HepG2 (cell line): Measurements from ENCODE around the gene SPATA25. TPM values are rescaled to one million over a fixed set of nuclear protein-coding genes. Genes with fewer than 3 reads are reported as not detected.

ENCODE experiments used
- ATAC-seq: fragments of 200-7000 bp; cut with Tn5 transposase; 3 replicates; pipeline ENCODE4 v1.9.1; 2020; ENCODE audit warnings: mild to moderate bottlenecking, moderate library complexity
- BruUV-seq: library from RNA; stranded (reverse); fragments of 400-500 nt; replicated peaks from 2 replicates; lab custom pipeline; 2021; lab: Mats Ljungman, UMichigan
- CTCF ChIA-PET: fragments of 300-600 bp; formaldehyde crosslinking; extraction: SDS; loops from one replicate; lab custom pipeline; 2021; ENCODE audit warnings: low total read pairs, inconsistent platforms, low intra/inter-chr PET ratio; lab: Yijun Ruan, JAX
- POLR2A ChIA-PET: fragments of 350-600 bp; sonication (Branson Sonifier 250); formaldehyde crosslinking; loops from one replicate; lab custom pipeline; 2020; ENCODE audit warnings: antibody characterized with exemption, inconsistent platforms; lab: Yijun Ruan, JAX
- DNase-seq: peaks from one replicate; pipeline ENCODE4 v3.0.0-alpha.2; 2015; ENCODE audit warnings: low spot score
- FAIRE-seq: peaks from 3 replicates; lab custom pipeline; 2011; peaks lifted over from hg19 to GRCh38; lab: Jason Lieb, UNC
- H2AFZ ChIP-seq: one replicate; pipeline ENCODE4 v1.6.1; 2011; ENCODE audit warnings: low read length, inconsistent platforms
- H3K27ac ChIP-seq: fragments of 300-600 bp; 3 replicates; pipeline ENCODE4 v1.8.0; 2011; ENCODE audit warnings: mixed run types, mild to moderate bottlenecking, mixed read lengths, low read length, inconsistent platforms; ENCODE audit not compliant: insufficient read depth; ENCODE audit errors: extremely low read length
- H3K27me3 ChIP-seq, 2 experiments: fragments of 200-600 bp in 1 of 2; 2 replicates in 1 of 2; 3 replicates in 1 of 2; pipeline versions ENCODE4 v1.6.0 to v1.8.0; 2011; ENCODE audit warnings: low read length in 2 of 2, mild to moderate bottlenecking in 2 of 2, moderate library complexity in 2 of 2, inconsistent platforms in 1 of 2; ENCODE audit not compliant: insufficient read depth in 2 of 2, control insufficient read depth in 1 of 2
- H3K36me3 ChIP-seq, 2 experiments: fragments of 200-600 bp in 1 of 2; replicated peaks in 1 of 2; 2 replicates in 1 of 2; 3 replicates in 1 of 2; pipeline versions ENCODE4 v1.5.1 to v1.8.0; 2011; ENCODE audit warnings: low read length in 2 of 2, inconsistent platforms in 1 of 2; ENCODE audit not compliant: insufficient read depth in 2 of 2, control insufficient read depth in 1 of 2
- H3K4me1 ChIP-seq: 2 replicates; pipeline ENCODE4 v1.5.1; 2012; ENCODE audit warnings: low read length, inconsistent platforms; ENCODE audit not compliant: insufficient read depth
- H3K4me2 ChIP-seq: 2 replicates; pipeline ENCODE4 v1.6.0; 2011; ENCODE audit warnings: low read depth, low read length, inconsistent platforms
- H3K4me3 ChIP-seq, 3 experiments: fragments of 200-600 bp in 1 of 3; sonication (generic), shearing (Covaris generic) in 1 of 3; replicated peaks in 1 of 3; 2 replicates each; pipeline ENCODE4 v1.5.1; 2011 to 2016; ENCODE audit warnings: low read length in 3 of 3, inconsistent platforms in 2 of 3, low read depth in 2 of 3, mild to moderate bottlenecking in 2 of 3, control low read depth in 1 of 3, mixed read lengths in 1 of 3; ENCODE audit not compliant: insufficient read depth in 1 of 3
- H3K79me2 ChIP-seq: one replicate; pipeline ENCODE4 v1.6.1; 2011; ENCODE audit warnings: low read length, inconsistent platforms; ENCODE audit not compliant: insufficient read depth
- H3K9ac ChIP-seq: 2 replicates; pipeline ENCODE4 v1.6.0; 2011; ENCODE audit warnings: mild to moderate bottlenecking, low read depth, low read length, inconsistent platforms; ENCODE audit not compliant: insufficient read depth
- H3K9me3 ChIP-seq: 2 replicates; pipeline ENCODE4 v1.5.1; 2012; ENCODE audit warnings: mild to moderate bottlenecking, low read length
- H4K20me1 ChIP-seq: 2 replicates; pipeline ENCODE4 v1.6.0; 2011; ENCODE audit warnings: inconsistent platforms, mild to moderate bottlenecking, low read length, moderate library complexity; ENCODE audit not compliant: insufficient read depth
- PAX8 ChIP-seq: sonication (generic); formaldehyde crosslinking; IDR thresholded peaks from 2 replicates; pipeline ENCODE4 v1.8.0; 2022; ENCODE audit warnings: mild to moderate bottlenecking, missing genetic modification reagents, borderline replicate concordance
- PHF20 ChIP-seq: sonication (generic); formaldehyde crosslinking; IDR thresholded peaks from 2 replicates; pipeline ENCODE4 v1.5.0; 2020; ENCODE audit warnings: mild to moderate bottlenecking, missing genetic modification reagents
- RARA ChIP-seq: IDR thresholded peaks from 2 replicates; pipeline ENCODE4 v1.6.1; 2016; ENCODE audit warnings: missing genetic modification reagents, missing compliant biosample characterization
- THYN1 ChIP-seq: sonication (generic); formaldehyde crosslinking; IDR thresholded peaks from 2 replicates; pipeline ENCODE4 v1.8.1; 2023; ENCODE audit warnings: low read depth, mild to moderate bottlenecking, moderate library complexity, missing genetic modification reagents, borderline replicate concordance
- ZFX ChIP-seq: sonication (generic); formaldehyde crosslinking; IDR thresholded peaks from 2 replicates; pipeline ENCODE4 v1.4.0; 2020; ENCODE audit warnings: mild to moderate bottlenecking, low read depth, missing genetic modification reagents, moderate library complexity
- ZNF44 ChIP-seq: sonication (generic); formaldehyde crosslinking; IDR thresholded peaks from 2 replicates; pipeline ENCODE4 v1.5.1; 2020; ENCODE audit warnings: mild to moderate bottlenecking, missing genetic modification reagents
- ZNF746 ChIP-seq: sonication (generic); formaldehyde crosslinking; IDR thresholded peaks from 2 replicates; pipeline ENCODE4 v1.8.0; 2022; ENCODE audit warnings: mild to moderate bottlenecking, missing genetic modification reagents
- ZNF780A ChIP-seq: sonication (generic); formaldehyde crosslinking; IDR thresholded peaks from 2 replicates; pipeline ENCODE4 v1.8.0; 2022; ENCODE audit warnings: mild to moderate bottlenecking, missing genetic modification reagents, moderate library complexity
- WGBS: methylation state at CpG from one replicate; pipeline ENCODE4 v1.1.6; 2017; ENCODE audit warnings: low lambda C conversion rate; 5-methylcytosine and 5-hydroxymethylcytosine counted together
- in situ Hi-C: cut with HindIII; loops from 2 replicates; pipeline ENCODE4 v1.10.0; 2017; ENCODE audit warnings: low pct_unique_long_range_greater_than_20kb; ENCODE audit not compliant: extremely low pct_ligation_motif_present
- intact Hi-C: fragments of 100-400 bp; cut with micrococcal nuclease; formaldehyde crosslinking; loops from one replicate; pipeline ENCODE4 v1.10.0; 2022; ENCODE audit not compliant: unreplicated experiment
- polyA plus RNA-seq, 8 experiments: library from polyadenylated mRNA; depleted of rRNA in 3 of 8; stranded (reverse) in 7 of 8; unstranded in 1 of 8; fragments of >200 nt; fragmentation: Illumina TruSeq in 4 of 8; extraction: Trizol in 4 of 8; gene quantifications; 2 replicates each; pipeline versions ENCODE4 v1.2.1 to v1.2.3, GENCODE V29; 2011 to 2016; ENCODE audit warnings: low read depth in 4 of 8, missing spikeins in 1 of 8, mixed read lengths in 1 of 8; ENCODE audit not compliant: insufficient read depth in 1 of 8
- total RNA-seq, 5 experiments: library from RNA; depleted of rRNA; stranded (reverse); fragments of >200 nt; fragmentation: Illumina TruSeq; extraction: Trizol; gene quantifications; 2 replicates each; pipeline ENCODE4 v1.2.3, GENCODE V29; 2016; ENCODE audit warnings: low read depth in 1 of 5
- TF ChIP-seq, protein P1 (sequence below): sonication (generic); formaldehyde crosslinking; IDR thresholded peaks from 2 replicates; pipeline ENCODE4 v1.8.1; 2023; ENCODE audit warnings: mild to moderate bottlenecking, inconsistent platforms, moderate library complexity, missing genetic modification reagents, borderline replicate concordance
- TF ChIP-seq, protein P2 (sequence below): sonication (generic); formaldehyde crosslinking; IDR thresholded peaks from 2 replicates; pipeline ENCODE4 v1.4.0; 2020; ENCODE audit warnings: missing genetic modification reagents, borderline replicate concordance
- TF ChIP-seq, protein P3 (sequence below): sonication (generic); formaldehyde crosslinking; IDR thresholded peaks from 2 replicates; pipeline ENCODE4 v1.4.0; 2020; ENCODE audit warnings: missing genetic modification reagents
- TF ChIP-seq, protein P4 (sequence below): sonication (generic); formaldehyde crosslinking; IDR thresholded peaks from 2 replicates; pipeline ENCODE4 v1.5.0; 2020; ENCODE audit warnings: missing genetic modification reagents

Gene SPATA25
- total and polyA plus RNA-seq, 2 of the 13 experiments (the other 11 are each of a cell fraction or from before 2014, with no cell fraction given), result 4.8 to 7.6 TPM

DNA sequence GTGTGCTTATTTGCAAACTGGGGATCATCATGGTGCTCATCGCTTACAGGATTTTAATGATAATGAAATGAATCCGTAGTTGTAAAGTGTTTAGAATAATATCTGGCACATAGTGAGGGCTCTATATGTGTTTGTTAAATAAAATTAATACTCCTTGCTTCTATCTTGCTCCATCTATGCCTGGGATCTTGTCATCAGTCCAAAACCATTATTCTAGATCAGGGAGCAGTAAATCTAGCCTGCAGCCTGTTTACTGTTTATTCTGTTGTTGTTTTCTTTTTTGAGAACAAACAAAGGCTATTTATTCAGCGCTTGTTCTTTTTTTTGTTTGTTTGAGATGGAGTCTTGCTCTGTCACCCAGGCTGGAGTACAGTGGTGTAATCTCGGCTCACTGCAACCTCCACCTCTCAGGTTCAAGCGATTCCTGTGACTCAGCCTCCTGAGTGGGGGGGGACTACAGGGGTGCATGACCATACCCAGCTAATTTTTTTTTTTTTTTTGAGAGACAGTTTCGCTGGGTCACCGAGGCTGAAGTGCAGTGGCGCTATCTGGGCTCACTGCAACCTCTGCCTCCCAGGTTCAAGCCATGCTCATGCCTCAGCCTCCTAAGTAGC lies 38.3 kb downstream of the SPATA25 start (continued):
- TF ChIP-seq, protein P1, sequence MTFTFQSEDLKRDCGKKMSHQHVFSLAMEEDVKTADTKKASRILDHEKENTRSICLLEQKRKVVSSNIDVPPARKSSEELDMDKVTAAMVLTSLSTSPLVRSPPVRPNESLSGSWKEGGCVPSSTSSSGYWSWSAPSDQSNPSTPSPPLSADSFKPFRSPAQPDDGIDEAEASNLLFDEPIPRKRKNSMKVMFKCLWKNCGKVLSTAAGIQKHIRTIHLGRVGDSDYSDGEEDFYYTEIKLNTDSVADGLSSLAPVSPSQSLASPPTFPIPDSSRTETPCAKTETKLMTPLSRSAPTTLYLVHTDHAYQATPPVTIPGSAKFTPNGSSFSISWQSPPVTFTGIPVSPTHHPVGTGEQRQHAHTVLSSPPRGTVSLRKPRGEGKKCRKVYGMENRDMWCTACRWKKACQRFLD, result no peak
- TF ChIP-seq ZNF44 (CRISPR knock-in tag) (no peak), PAX8 (CRISPR knock-in tag) (no peak), THYN1 (CRISPR knock-in tag) (no peak), ZNF780A (CRISPR knock-in tag) (no peak)
- TF ChIP-seq, protein P2, sequence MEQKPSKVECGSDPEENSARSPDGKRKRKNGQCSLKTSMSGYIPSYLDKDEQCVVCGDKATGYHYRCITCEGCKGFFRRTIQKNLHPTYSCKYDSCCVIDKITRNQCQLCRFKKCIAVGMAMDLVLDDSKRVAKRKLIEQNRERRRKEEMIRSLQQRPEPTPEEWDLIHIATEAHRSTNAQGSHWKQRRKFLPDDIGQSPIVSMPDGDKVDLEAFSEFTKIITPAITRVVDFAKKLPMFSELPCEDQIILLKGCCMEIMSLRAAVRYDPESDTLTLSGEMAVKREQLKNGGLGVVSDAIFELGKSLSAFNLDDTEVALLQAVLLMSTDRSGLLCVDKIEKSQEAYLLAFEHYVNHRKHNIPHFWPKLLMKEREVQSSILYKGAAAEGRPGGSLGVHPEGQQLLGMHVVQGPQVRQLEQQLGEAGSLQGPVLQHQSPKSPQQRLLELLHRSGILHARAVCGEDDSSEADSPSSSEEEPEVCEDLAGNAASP, result no peak

DNA sequence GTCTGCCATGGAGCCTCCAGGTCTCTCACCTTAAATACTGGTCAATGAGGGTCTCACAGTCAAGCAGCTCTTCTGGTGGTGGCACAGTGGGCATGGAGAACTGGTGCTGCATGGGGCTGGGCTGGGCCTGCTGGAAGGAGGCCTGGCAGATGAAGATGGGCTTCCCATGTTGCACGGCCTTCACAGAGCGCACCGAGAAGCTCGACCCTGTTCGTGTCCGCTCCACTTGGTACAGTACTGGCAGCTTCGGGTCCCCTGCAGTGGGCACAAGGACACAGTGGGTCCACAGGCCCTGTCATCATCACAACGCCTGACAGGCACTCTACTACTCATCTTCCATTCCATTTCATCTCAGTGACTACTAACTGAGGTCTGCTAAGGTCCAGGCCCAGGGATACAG lies 39.0 kb downstream of the SPATA25 start:
- Histone ChIP-seq H3K9ac (no peak overlapping the region), H3K27ac (no peak overlapping the region), H3K4me3 (no peak overlapping the region), H3K27me3 (no peaks in the 10 kb centered on the region), H3K4me1 (peaks cover 4% of the 10 kb centered on the region; the same call in 1 of the 2 replicates), H3K9me3 (no peaks in the 10 kb centered on the region), H3K4me2 (no peak overlapping the region), H3K79me2 (no peaks in the 10 kb centered on the region), H4K20me1 (no peaks in the 10 kb centered on the region), H2AFZ (no peak overlapping the region), H3K36me3 (peaks cover 13 to 26% of the 10 kb centered on the region in 2 experiments)
- intact Hi-C loops, result no loop called here
- no peak for TF ChIP-seq ZNF746 (CRISPR knock-in tag)
- TF ChIP-seq, protein P3, sequence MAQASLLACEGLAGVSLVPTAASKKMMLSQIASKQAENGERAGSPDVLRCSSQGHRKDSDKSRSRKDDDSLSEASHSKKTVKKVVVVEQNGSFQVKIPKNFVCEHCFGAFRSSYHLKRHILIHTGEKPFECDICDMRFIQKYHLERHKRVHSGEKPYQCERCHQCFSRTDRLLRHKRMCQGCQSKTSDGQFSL, result no peak
- TF ChIP-seq, protein P4, sequence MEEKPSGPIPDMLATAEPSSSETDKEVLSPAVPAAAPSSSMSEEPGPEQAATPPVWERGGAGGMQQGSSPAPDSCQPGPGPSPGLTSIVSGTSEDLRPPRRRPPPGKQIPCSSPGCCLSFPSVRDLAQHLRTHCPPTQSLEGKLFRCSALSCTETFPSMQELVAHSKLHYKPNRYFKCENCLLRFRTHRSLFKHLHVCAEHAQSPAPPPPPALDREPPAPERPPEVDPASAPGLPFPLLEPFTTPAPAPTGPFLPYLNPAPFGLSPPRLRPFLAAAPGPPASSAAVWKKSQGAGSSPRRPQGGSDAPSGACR (CRISPR knock-in tag), result no peak
- no peak for TF ChIP-seq RARA
- no peak for TF ChIP-seq PHF20 (CRISPR knock-in tag)
- no peak for TF ChIP-seq ZFX
- no TSS peak for BruUV-seq
- in situ Hi-C loops, result no loop called here
- DNase-seq (no peak), FAIRE-seq (no peak), ATAC-seq (no peak; the same call in 1 of the 3 replicates)
- POLR2A ChIA-PET, result interaction anchor here (0.8 to 2.0 kb wide), 2 partner anchors 9 to 122 kb away, joined by 3 to 6 read pairs; no protein-coding TSS in a partner anchor
- CTCF ChIA-PET, result no interaction called here
- WGBS, result 91% methylated on average over 8 of the region's 8 CpGs
